Osteocyte (in vitro differentiated cells): ENCODE results near the gene MMS19. TPM values are rescaled to one million over a fixed set of nuclear protein-coding genes. Genes with fewer than 3 reads are reported as not detected.

Experiments used
- DNase-seq: peaks from one replicate; pipeline ENCODE4 v3.0.0; 2021; ENCODE audit warnings: mixed read lengths; ENCODE audit not compliant: unreplicated experiment; ENCODE audit errors: extremely low spot score
- H3K27ac Mint-ChIP-seq: one replicate; pipeline ENCODE4 v1.8.0; 2021; ENCODE audit warnings: mild to moderate bottlenecking, mixed read lengths; ENCODE audit not compliant: unreplicated experiment
- H3K27me3 Mint-ChIP-seq: one replicate; pipeline ENCODE4 v1.8.0; 2021; ENCODE audit warnings: mixed read lengths; ENCODE audit not compliant: unreplicated experiment
- H3K36me3 Mint-ChIP-seq: one replicate; pipeline ENCODE4 v1.8.0; 2021; ENCODE audit warnings: mixed read lengths; ENCODE audit not compliant: unreplicated experiment
- H3K4me1 Mint-ChIP-seq: one replicate; pipeline ENCODE4 v1.8.0; 2021; ENCODE audit warnings: mixed read lengths; ENCODE audit not compliant: unreplicated experiment
- H3K4me3 Mint-ChIP-seq: one replicate; pipeline ENCODE4 v1.8.0; 2021; ENCODE audit warnings: mild to moderate bottlenecking, moderate library complexity, mixed read lengths; ENCODE audit not compliant: unreplicated experiment
- H3K9me3 Mint-ChIP-seq: one replicate; pipeline ENCODE4 v1.8.0; 2021; ENCODE audit warnings: mixed read lengths; ENCODE audit not compliant: unreplicated experiment
- CTCF ChIP-seq: fragments of 200-600 bp; sonication (generic); IDR thresholded peaks from 2 replicates; pipeline ENCODE4 v1.5.0; 2021; ENCODE audit warnings: antibody characterized with exemption, mild to moderate bottlenecking, moderate library complexity
- total RNA-seq: library from RNA; stranded (reverse); gene quantifications from 2 replicates; pipeline ENCODE4 v1.2.1, GENCODE V29; 2021

The MMS19 gene
- total RNA-seq, 1 donor from 2014 or later = 71.1 TPM

GRCh38 chr10:97500297-97500575 lies 2.0 kb upstream of the MMS19 start:
- Mint-ChIP-seq H3K27ac (peak overlapping the region; percentile 83), H3K27me3 (no peaks in the 10 kb centered on the region), H3K4me3 (peak overlapping the region; percentile 81), H3K36me3 (peaks cover 4% of the 10 kb centered on the region), H3K4me1 (peaks cover 49% of the 10 kb centered on the region), H3K9me3 (no peaks in the 10 kb centered on the region)
- DNase-seq = no peak
- no peak for TF ChIP-seq CTCF

DNA sequence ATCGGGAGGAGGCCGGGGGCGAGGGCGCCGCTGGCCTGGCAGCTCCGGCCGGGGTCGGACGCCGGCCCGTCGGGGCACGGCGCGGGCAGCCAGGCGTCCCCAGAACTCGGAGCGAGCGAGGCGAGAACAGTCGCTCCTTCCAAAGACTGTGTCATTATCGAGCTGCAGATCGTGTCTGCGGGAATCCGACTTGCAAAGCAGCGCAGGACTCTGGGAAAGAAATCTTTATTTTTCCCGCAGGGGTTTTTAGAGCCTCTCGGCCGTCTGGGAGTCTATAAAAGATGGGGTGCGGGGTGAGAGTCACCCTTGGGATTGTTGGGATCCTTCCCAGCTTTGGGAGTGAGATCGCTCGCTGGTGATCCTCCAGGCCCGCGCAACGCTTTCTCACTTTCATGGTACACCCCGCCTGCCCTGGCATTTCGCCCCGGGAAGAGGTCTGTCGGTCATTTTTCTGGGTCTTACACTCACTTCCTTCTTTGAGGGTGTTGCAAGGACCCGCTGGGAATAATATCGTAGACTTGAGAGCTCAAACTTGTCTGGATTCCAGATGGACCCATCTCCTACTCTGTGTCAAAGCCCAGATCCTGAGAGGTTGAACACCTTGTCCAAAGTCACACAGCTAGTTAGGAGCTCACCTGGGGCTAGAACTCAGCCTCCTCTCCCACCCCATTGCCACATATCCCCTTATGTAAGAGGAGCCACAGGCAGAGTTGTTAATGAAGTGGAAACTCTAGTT lies 1.5 kb upstream of the MMS19 start:
- Mint-ChIP-seq H3K4me1 (peaks cover 54% of the 10 kb centered on the region), H3K9me3 (no peaks in the 10 kb centered on the region), H3K27me3 (no peaks in the 10 kb centered on the region), H3K27ac (peak overlapping the region; percentile 83), H3K36me3 (peaks cover 4% of the 10 kb centered on the region), H3K4me3 (peak overlapping the region; percentile 81)
- DNase-seq = no peak
- no peak for TF ChIP-seq CTCF

GRCh38 chr10:97498841-97499560 lies 779 bp upstream of the MMS19 start, which contains the start of gene UBTD1:
TSS of gene UBTD1 (plus strand) at chr10:97498924. CDS start at chr10:97499204, 280 bp downstream.
- Mint-ChIP-seq H3K27ac (peak within 1 kb of the TSS; percentile 87), H3K4me1 (peaks cover 60% of the 10 kb centered on the region), H3K27me3 (no peaks in the 10 kb centered on the region), H3K4me3 (peak within 1 kb of the TSS; percentile 89), H3K9me3 (no peaks in the 10 kb centered on the region), H3K36me3 (peaks cover 4% of the 10 kb centered on the region)
- peak; percentile 87 for DNase-seq
- no peak for TF ChIP-seq CTCF

- Mint-ChIP-seq H3K4me3 (peak overlapping the region; percentile 89), H3K27ac (peak overlapping the region; percentile 87), H3K36me3 (peaks cover 1% of the 10 kb centered on the region), H3K9me3 (no peaks in the 10 kb centered on the region), H3K27me3 (no peaks in the 10 kb centered on the region), H3K4me1 (peaks cover 55% of the 10 kb centered on the region)
- DNase-seq = peak; percentile 91
- TF ChIP-seq CTCF = no peak
Measured at GRCh38 chr10:97497572-97498075, 598 bp downstream of the MMS19 start.

DNA sequence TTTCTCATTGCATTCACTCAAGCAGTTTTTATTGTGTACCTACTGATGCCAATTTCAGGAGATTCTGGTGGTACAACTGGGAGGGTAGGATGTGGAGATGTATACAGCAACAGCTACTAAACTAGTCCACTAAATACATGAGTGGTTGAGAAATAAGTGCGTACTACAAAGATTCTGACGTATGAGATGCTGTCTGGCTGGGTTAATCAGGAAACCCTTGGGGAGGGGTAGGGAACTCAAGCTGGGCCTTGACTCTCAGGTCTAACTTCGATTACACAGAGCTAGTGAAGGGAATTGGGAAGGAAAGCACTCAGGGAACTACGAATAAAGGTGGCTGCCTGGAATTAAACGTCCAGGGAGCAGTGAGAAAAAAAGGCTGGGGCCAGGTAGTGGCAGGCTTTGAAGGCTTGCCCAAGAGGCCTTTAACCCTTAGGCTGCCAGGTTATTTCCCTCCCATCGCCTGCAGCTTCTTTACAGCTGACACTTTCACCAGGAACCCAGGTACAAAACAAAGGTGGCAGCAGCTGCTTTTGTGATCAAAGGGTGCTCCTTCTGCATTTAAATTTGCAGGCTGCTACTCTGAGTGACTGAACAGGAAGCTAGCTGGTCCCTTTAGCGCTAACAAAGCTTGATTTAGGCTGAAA lies 3.2 kb downstream of the MMS19 start:
- Mint-ChIP-seq H3K9me3 (no peaks in the 10 kb centered on the region), H3K27ac (peak overlapping the region; percentile 38), H3K27me3 (no peaks in the 10 kb centered on the region), H3K4me3 (no peak overlapping the region), H3K36me3 (peaks cover 1% of the 10 kb centered on the region), H3K4me1 (peaks cover 40% of the 10 kb centered on the region)
- no peak for TF ChIP-seq CTCF
- no peak for DNase-seq
